Spleen (tissue), 11 donors: Measurements from ENCODE around the gene ZMIZ1. TPM values are rescaled to one million over a fixed set of nuclear protein-coding genes. Genes with fewer than 3 reads are reported as not detected.

Experiments
- DNase-seq: peaks from one replicate; pipeline ENCODE4 v3.0.0-alpha.2; 2020
- H3K27ac ChIP-seq, 8 donors: fragments of 200-600 bp; sonication (generic) in 7 of 8; 1 replicate in 4 of 8; 2 replicates in 4 of 8; pipeline versions ENCODE4 v1.5.0 to v1.8.0; 2016 to 2021; ENCODE audit warnings: inconsistent platforms in 4 of 8, mild to moderate bottlenecking in 4 of 8, moderate library complexity in 1 of 8
- H3K27me3 ChIP-seq, 7 donors: fragments of 200-600 bp; sonication (generic) in 6 of 7; replicated peaks in 1 of 7; 1 replicate in 4 of 7; 2 replicates in 3 of 7; pipeline versions ENCODE4 v1.5.0 to v1.8.0; 2016 to 2021; ENCODE audit warnings: inconsistent platforms in 3 of 7, mild to moderate bottlenecking in 1 of 7
- H3K36me3 ChIP-seq, 6 donors: fragments of 200-600 bp; sonication (generic) in 5 of 6; 1 replicate in 4 of 6; 2 replicates in 2 of 6; pipeline versions ENCODE4 v1.5.0 to v1.8.0; 2016 to 2021; ENCODE audit warnings: inconsistent platforms in 2 of 6
- H3K4me1 ChIP-seq, 6 donors: fragments of 200-600 bp; sonication (generic) in 5 of 6; 1 replicate in 3 of 6; 2 replicates in 3 of 6; pipeline versions ENCODE4 v1.5.0 to v1.8.0; 2016 to 2021; ENCODE audit warnings: inconsistent platforms in 3 of 6
- H3K4me3 ChIP-seq, 8 donors: fragments of 200-600 bp; sonication (generic) in 7 of 8; 1 replicate in 4 of 8; 2 replicates in 4 of 8; pipeline versions ENCODE4 v1.5.0 to v1.8.0; 2016 to 2021; ENCODE audit warnings: inconsistent platforms in 4 of 8, mild to moderate bottlenecking in 4 of 8, moderate library complexity in 2 of 8
- H3K9me3 ChIP-seq, 8 donors: fragments of 200-600 bp; sonication (generic) in 7 of 8; 1 replicate in 4 of 8; 2 replicates in 4 of 8; pipeline versions ENCODE4 v1.5.0 to v1.8.0; 2016 to 2021; ENCODE audit warnings: inconsistent platforms in 4 of 8
- CTCF ChIP-seq, 11 experiments: fragments of 200-600 bp in 7 of 11; fragments of 450-650 bp in 4 of 11; sonication (generic) in 4 of 11; IDR thresholded peaks in 8 of 11; conservative IDR thresholded peaks in 3 of 11; 1 replicate in 7 of 11; 2 replicates in 4 of 11; pipeline versions ENCODE4 v1.4.0 to v1.8.0; 2016 to 2021; ENCODE audit warnings: antibody characterized with exemption in 11 of 11, inconsistent platforms in 4 of 11, mild to moderate bottlenecking in 1 of 11
- POLR2A ChIP-seq, 3 donors: fragments of 450-650 bp; IDR thresholded peaks; one replicate each; pipeline ENCODE4 v1.5.1; 2017; ENCODE audit warnings: antibody characterized with exemption in 3 of 3, mild to moderate bottlenecking in 1 of 3
- POLR2AphosphoS5 ChIP-seq, 3 donors: sonication (generic); formaldehyde crosslinking; IDR thresholded peaks; one replicate each; pipeline ENCODE4 v1.5.1; 2017; ENCODE audit warnings: antibody characterized with exemption in 3 of 3
- WGBS, 5 donors: extraction: QIAGEN DNeasy Blood & Tissue Kit in 3 of 5; methylation state at CpG; one replicate each; pipeline versions ENCODE4 v1.1.5 to v1.1.7; 2013 to 2018; 5-methylcytosine and 5-hydroxymethylcytosine counted together
- intact Hi-C: fragments of 100-400 bp; cut with DNase I; formaldehyde crosslinking; loops from one replicate; pipeline ENCODE4 v1.15.0; 2023; ENCODE audit warnings: low total_unique reads
- polyA plus RNA-seq, 3 donors: library from polyadenylated mRNA; stranded (reverse); fragments of 200-250 nt; gene quantifications; one replicate each; pipeline ENCODE4 v1.2.1, GENCODE V29; 2013
- total RNA-seq, 7 donors: library from RNA; depleted of rRNA in 3 of 7; stranded (reverse); fragments of >200 nt in 3 of 7; fragmentation: NEBNext Ultra II Directional in 4 of 7; extraction: Animal tissue kit (Norgen Biotek cat#: 25700) in 4 of 7; gene quantifications; one replicate each; pipeline versions ENCODE4 v1.1.0 to v1.2.1, GENCODE V29; 2016 to 2021
- donor health status: healthy with polysubstance abuse.
- donor health status: DM: no; HTN: no; CAD: no; lungs with moderate emphysema.
- donor health status: DM: no; HTN: no; CAD: no.
- donor health status: Bipolar disorder and iron deficiency.
- donor health status: healthy.
- donor health status: DM: no; HTN: no; CAD: no.
- donor health status: DM: yes; HTN: yes; CAD: no.

Gene ZMIZ1
- total and polyA plus RNA-seq, 10 donors = 10.7 to 210 (median 125) TPM

DNA sequence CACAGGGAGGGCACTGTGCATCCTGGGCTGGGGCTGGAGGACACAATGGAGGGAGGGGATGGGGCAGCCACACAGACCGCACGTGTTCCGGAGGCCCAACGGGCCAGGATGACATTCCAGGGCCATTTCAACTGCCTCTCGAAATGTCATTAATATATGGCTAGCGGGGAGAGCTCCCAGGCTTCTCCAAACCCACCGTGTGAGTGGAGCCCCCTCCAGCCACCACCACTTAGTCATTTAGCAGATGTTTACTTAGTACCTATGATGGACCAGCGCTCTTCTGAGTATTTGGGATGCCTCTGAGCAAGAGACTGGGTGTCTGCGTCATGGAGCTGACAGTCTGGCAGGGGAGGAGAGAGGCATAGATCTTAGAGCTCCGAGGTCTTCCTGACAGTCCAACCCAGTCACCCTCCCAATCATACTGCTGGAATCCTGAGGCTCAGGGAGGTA, 107.3 kb downstream of the ZMIZ1 start:
- Histone ChIP-seq H3K27ac (peak overlapping the region; percentile 26 to 95 (median 77)), H3K9me3 (no peaks in the 10 kb centered on the region), H3K4me1 (peaks cover 16 to 90% (median 58%) of the 10 kb centered on the region in 6 donors), H3K4me3 (no peak overlapping the region), H3K27me3 (no peaks in the 10 kb centered on the region), H3K36me3 (peaks cover 0 to 45% (median 0%) of the 10 kb centered on the region in 6 donors)
- WGBS, 5 donors = 60 to 76% (median 72%) methylated on average over 10 of the region's 10 CpGs
- TF ChIP-seq CTCF (IDR thresholded peaks at IDR 0.05 in 8 of 11, conservative IDR thresholded peaks at IDR 0.05 in 3 of 11) (no peak), POLR2A (IDR thresholded peaks at IDR 0.05) (no peak), POLR2AphosphoS5 (IDR thresholded peaks at IDR 0.05) (peak in 2 of 3 donors; percentile 31 to 60)
- no peak for DNase-seq
- intact Hi-C loops = no loop called here

- H3K27ac ChIP-seq = peak overlapping the region; percentile 57 to 95 (median 77)
- 39 to 46% (median 44%) methylated on average over 13 to 18 of the region's 18 CpGs for WGBS, 5 donors
- peaks cover 0 to 35% (median 0%) of the 10 kb centered on the region in 6 donors for H3K36me3 ChIP-seq
- no peak overlapping the region for H3K4me3 ChIP-seq
- intact Hi-C loops = no loop called here
- no peaks in the 10 kb centered on the region for H3K27me3 ChIP-seq
- TF ChIP-seq POLR2AphosphoS5 (IDR thresholded peaks at IDR 0.05) (peak; percentile 74 to 83 (median 80)), POLR2A (IDR thresholded peaks at IDR 0.05) (no peak)
- H3K9me3 ChIP-seq = no peaks in the 10 kb centered on the region
- DNase-seq = no peak
- H3K4me1 ChIP-seq = peaks cover 20 to 98% (median 63%) of the 10 kb centered on the region in 6 donors
Observed at GRCh38 chr10:79176949-79177602, 108.3 kb downstream of the ZMIZ1 start.

DNA sequence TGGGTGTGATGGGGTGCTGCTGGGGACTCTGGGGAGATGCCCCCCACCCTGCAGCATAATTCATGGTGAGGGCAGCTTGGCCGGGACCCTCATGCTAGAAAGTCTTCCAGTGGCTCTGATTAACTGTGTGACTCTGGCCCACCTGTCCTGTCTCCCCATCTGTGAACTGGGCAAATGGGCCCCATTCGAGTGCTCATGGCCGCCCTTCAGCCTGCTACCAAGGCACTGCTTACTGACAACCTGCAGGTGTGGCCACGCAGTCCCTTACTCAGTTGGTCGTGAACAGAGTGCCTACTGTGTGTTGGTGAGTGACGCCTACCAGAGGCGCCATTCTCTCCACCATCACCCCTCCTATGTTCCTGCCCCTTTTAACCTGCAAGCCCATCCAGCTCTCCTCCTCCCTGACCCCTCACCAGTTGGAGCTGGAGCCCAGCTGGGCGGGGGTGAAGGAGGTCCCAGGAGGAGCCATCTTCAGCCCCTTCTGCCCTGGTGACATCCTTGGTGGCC, 109.4 kb downstream of the ZMIZ1 start:
- Histone ChIP-seq H3K4me1 (peaks cover 24 to 98% (median 72%) of the 10 kb centered on the region in 6 donors), H3K9me3 (no peaks in the 10 kb centered on the region), H3K4me3 (no peak overlapping the region), H3K27me3 (no peaks in the 10 kb centered on the region), H3K36me3 (peaks cover 0 to 30% (median 0%) of the 10 kb centered on the region in 6 donors), H3K27ac (peak overlapping the region; percentile 57 to 95 (median 77))
- no peak for DNase-seq
- 70 to 80% (median 74%) methylated on average over 7 to 8 of the region's 8 CpGs for WGBS, 5 donors
- TF ChIP-seq POLR2AphosphoS5 (IDR thresholded peaks at IDR 0.05) = no peak
- TF ChIP-seq CTCF (IDR thresholded peaks at IDR 0.05 in 8 of 11, conservative IDR thresholded peaks at IDR 0.05 in 3 of 11) = no peak
- no peak for TF ChIP-seq POLR2A (IDR thresholded peaks at IDR 0.05)
- intact Hi-C loops = no loop called here

DNA sequence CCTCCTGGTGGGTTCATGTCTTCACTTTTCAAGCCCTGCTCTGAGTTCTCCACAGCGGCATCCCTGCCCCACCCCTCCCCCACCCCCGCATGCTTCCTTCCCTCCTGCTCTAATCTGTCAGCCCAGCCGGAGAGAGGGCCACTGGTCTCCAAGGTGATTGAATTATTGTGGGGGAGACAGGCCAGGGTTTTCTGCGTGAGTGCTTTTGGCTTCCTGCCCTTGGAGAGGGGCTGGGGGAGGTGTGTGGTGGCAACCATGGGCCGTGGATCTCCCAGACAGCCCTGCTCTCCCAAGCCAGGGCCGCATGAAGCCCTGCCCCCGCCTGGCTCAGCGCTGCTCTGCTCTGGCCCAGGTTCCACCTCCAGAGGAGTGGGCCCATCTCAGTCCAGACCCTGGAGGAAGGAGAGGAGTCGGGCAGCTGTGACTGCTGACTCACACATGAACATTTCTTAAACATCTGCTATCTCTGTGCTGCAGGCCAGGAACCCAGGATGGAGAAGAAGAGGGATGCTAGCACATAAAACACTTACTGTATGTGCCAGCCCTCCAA, 109.9 kb downstream of the ZMIZ1 start:
- Histone ChIP-seq H3K4me1 (peaks cover 27 to 100% (median 76%) of the 10 kb centered on the region in 6 donors), H3K36me3 (peaks cover 0 to 29% (median 0%) of the 10 kb centered on the region in 6 donors), H3K27ac (peak overlapping the region; percentile 57 to 95 (median 77)), H3K9me3 (no peaks in the 10 kb centered on the region), H3K27me3 (no peaks in the 10 kb centered on the region), H3K4me3 (no peak overlapping the region)
- 22 to 30% (median 23%) methylated on average over 8 to 9 of the region's 9 CpGs for WGBS, 5 donors
- DNase-seq = no peak
- intact Hi-C loops = no loop called here
- peak; percentile 39 to 61 (median 55) for TF ChIP-seq POLR2AphosphoS5 (IDR thresholded peaks at IDR 0.05)
- TF ChIP-seq POLR2A (IDR thresholded peaks at IDR 0.05) = no peak
